H9 (cell line): ENCODE results near the gene FOXL1. TPM values are rescaled to one million over a fixed set of nuclear protein-coding genes. Genes with fewer than 3 reads are reported as not detected.

Source experiments
- DNase-seq: peaks from one replicate; pipeline ENCODE4 v3.0.0-alpha.2; 2017
- H2AFZ ChIP-seq: one replicate; pipeline ENCODE4 v1.6.1; 2013; ENCODE audit warnings: mild to moderate bottlenecking, low read length, control low read depth, moderate library complexity
- H2AK5ac ChIP-seq: 2 replicates; pipeline ENCODE4 v1.6.1; 2013; ENCODE audit warnings: low read length, control low read depth, mixed read lengths; ENCODE audit not compliant: insufficient read length
- H2BK120ac ChIP-seq: one replicate; pipeline ENCODE4 v1.6.1; 2013; ENCODE audit warnings: low read depth, mild to moderate bottlenecking, low read length, control low read depth, inconsistent platforms; ENCODE audit not compliant: poor library complexity, severe bottlenecking
- H2BK12ac ChIP-seq: 2 replicates; pipeline ENCODE4 v1.6.1; 2013; ENCODE audit warnings: low read length, control low read depth, mixed read lengths, low read depth; ENCODE audit not compliant: insufficient read length
- H2BK15ac ChIP-seq: 2 replicates; pipeline ENCODE4 v1.6.1; 2013; ENCODE audit warnings: low read depth, low read length, control low read depth
- H2BK20ac ChIP-seq: one replicate; pipeline ENCODE4 v1.6.1; 2013; ENCODE audit warnings: low read depth, mild to moderate bottlenecking, low read length, control low read depth, inconsistent platforms; ENCODE audit not compliant: poor library complexity, severe bottlenecking
- H2BK5ac ChIP-seq: 2 replicates; pipeline ENCODE4 v1.6.1; 2013; ENCODE audit warnings: low read length, control low read depth, mixed read lengths; ENCODE audit not compliant: insufficient read length
- H3K14ac ChIP-seq: 2 replicates; pipeline ENCODE4 v1.6.1; 2013; ENCODE audit warnings: low read length, control low read depth; ENCODE audit not compliant: insufficient read depth
- H3K18ac ChIP-seq: 2 replicates; pipeline ENCODE4 v1.6.1; 2013; ENCODE audit warnings: low read depth, mild to moderate bottlenecking, mixed read lengths, low read length, control low read depth; ENCODE audit not compliant: insufficient read length
- H3K23ac ChIP-seq: 2 replicates; pipeline ENCODE4 v1.6.1; 2013; ENCODE audit warnings: low read length, control low read depth, mixed read lengths, low read depth; ENCODE audit not compliant: insufficient read length
- H3K23me2 ChIP-seq: 2 replicates; pipeline ENCODE4 v1.6.1; 2013; ENCODE audit warnings: low read depth, mild to moderate bottlenecking, mixed read lengths, low read length, control low read depth; ENCODE audit not compliant: insufficient read length, poor library complexity, severe bottlenecking
- H3K27ac ChIP-seq: 2 replicates; pipeline ENCODE4 v1.5.1; 2013; ENCODE audit warnings: low read length, control low read depth, mixed read lengths, low read depth; ENCODE audit not compliant: insufficient read length
- H3K27me3 ChIP-seq: 2 replicates; pipeline ENCODE4 v1.6.1; 2013; ENCODE audit warnings: low read length, control low read depth, inconsistent platforms; ENCODE audit not compliant: insufficient read depth
- H3K4ac ChIP-seq: 2 replicates; pipeline ENCODE4 v1.6.1; 2013; ENCODE audit warnings: low read depth, mild to moderate bottlenecking, control low read depth, inconsistent platforms, low read length, moderate library complexity
- H3K4me1 ChIP-seq: 2 replicates; pipeline ENCODE4 v1.6.1; 2013; ENCODE audit warnings: low read length, control low read depth, inconsistent platforms; ENCODE audit not compliant: insufficient read depth
- H3K4me2 ChIP-seq: 2 replicates; pipeline ENCODE4 v1.6.1; 2013; ENCODE audit warnings: low read length, control low read depth, mixed read lengths; ENCODE audit not compliant: insufficient read length, insufficient read depth
- H3K56ac ChIP-seq: 2 replicates; pipeline ENCODE4 v1.6.1; 2013; ENCODE audit warnings: low read depth, mild to moderate bottlenecking, mixed read lengths, low read length, control low read depth; ENCODE audit not compliant: insufficient read length
- H3K79me1 ChIP-seq: 2 replicates; pipeline ENCODE4 v1.6.1; 2013; ENCODE audit warnings: low read depth, mild to moderate bottlenecking, moderate library complexity, low read length, control low read depth, inconsistent platforms; ENCODE audit not compliant: insufficient read depth, poor library complexity, severe bottlenecking
- H3K79me2 ChIP-seq: 2 replicates; pipeline ENCODE4 v1.6.1; 2013; ENCODE audit warnings: low read length, control low read depth, inconsistent platforms; ENCODE audit not compliant: insufficient read depth
- H3K9ac ChIP-seq: 2 replicates; pipeline ENCODE4 v1.6.1; 2013; ENCODE audit warnings: low read length, control low read depth, mixed read lengths; ENCODE audit not compliant: insufficient read length; ENCODE audit errors: extremely low read depth
- H3K9me3 ChIP-seq: one replicate; pipeline ENCODE4 v1.6.1; 2013; ENCODE audit warnings: low read depth, low read length, inconsistent platforms; ENCODE audit not compliant: control insufficient read depth
- H3T11ph ChIP-seq: one replicate; pipeline ENCODE4 v1.6.1; 2013; ENCODE audit warnings: mild to moderate bottlenecking, low read length, control low read depth, inconsistent platforms
- H4K20me1 ChIP-seq: one replicate; pipeline ENCODE4 v1.6.1; 2013; ENCODE audit not compliant: control insufficient read depth, insufficient read length, insufficient read depth
- H4K5ac ChIP-seq: 2 replicates; pipeline ENCODE4 v1.6.1; 2013; ENCODE audit warnings: low read depth, mild to moderate bottlenecking, mixed read lengths, low read length, control low read depth; ENCODE audit not compliant: insufficient read length
- H4K8ac ChIP-seq: replicated peaks from 2 replicates; pipeline ENCODE4 v1.6.1; 2013; ENCODE audit warnings: low read length, control low read depth, mixed read lengths, low read depth; ENCODE audit not compliant: insufficient read length
- H4K91ac ChIP-seq: 2 replicates; pipeline ENCODE4 v1.6.1; 2013; ENCODE audit warnings: low read depth, mild to moderate bottlenecking, moderate library complexity, mixed read lengths, low read length, control low read depth; ENCODE audit not compliant: insufficient read length
- H3K27ac Mint-ChIP-seq, 3 experiments: 2 replicates in 2 of 3; 3 replicates in 1 of 3; pipeline ENCODE4 v1.8.0; 2020 to 2021; ENCODE audit warnings: mixed read lengths in 3 of 3, mild to moderate bottlenecking in 1 of 3, moderate library complexity in 1 of 3
- H3K27me3 Mint-ChIP-seq: 2 replicates; pipeline ENCODE4 v1.8.0; 2021; ENCODE audit warnings: low read depth, mild to moderate bottlenecking, moderate library complexity, mixed read lengths
- H3K36me3 Mint-ChIP-seq, 3 experiments: 2 replicates in 2 of 3; 3 replicates in 1 of 3; pipeline ENCODE4 v1.8.0; 2020 to 2021; ENCODE audit warnings: low read depth in 3 of 3, mixed read lengths in 3 of 3; ENCODE audit not compliant: insufficient read depth in 1 of 3
- H3K4me1 Mint-ChIP-seq, 2 experiments: 2 replicates each; pipeline ENCODE4 v1.8.0; 2020; ENCODE audit warnings: mixed read lengths in 2 of 2
- H3K4me3 Mint-ChIP-seq, 2 experiments: 2 replicates in 1 of 2; 3 replicates in 1 of 2; pipeline ENCODE4 v1.8.0; 2020 to 2021; ENCODE audit warnings: mild to moderate bottlenecking in 2 of 2, mixed read lengths in 2 of 2, moderate library complexity in 1 of 2
- H3K9me3 Mint-ChIP-seq, 2 experiments: 2 replicates in 1 of 2; 3 replicates in 1 of 2; pipeline ENCODE4 v1.8.0; 2020; ENCODE audit warnings: mild to moderate bottlenecking in 2 of 2, mixed read lengths in 2 of 2, moderate library complexity in 1 of 2
- CTCF ChIP-seq: fragments of 200-600 bp; sonication (generic); conservative IDR thresholded peaks from 3 replicates; pipeline ENCODE4 v1.8.0; 2021; ENCODE audit warnings: antibody characterized with exemption, mild to moderate bottlenecking
- WGBS: extraction: QIAGEN DNeasy Blood & Tissue Kit; methylation state at CpG from one replicate; pipeline ENCODE4 v1.1.7; 2013; ENCODE audit warnings: missing lambda C conversion rate, low lambda C conversion rate, mixed read lengths; ENCODE audit not compliant: insufficient read length; ENCODE audit errors: extremely low coverage; 5-methylcytosine and 5-hydroxymethylcytosine counted together
- total RNA-seq: library from RNA; stranded (reverse); gene quantifications from 2 replicates; pipeline ENCODE4 v1.2.1, GENCODE V29; 2021

FOXL1 gene
- total RNA-seq, 1 experiment from 2014 or later, result 0.09 TPM

GRCh38 chr16:86571530-86571915, 6.8 kb upstream of the FOXL1 start:
- H3K14ac ChIP-seq, result no peak overlapping the region
- H4K5ac ChIP-seq, result no peak overlapping the region
- H2BK5ac ChIP-seq, result no peak overlapping the region
- no peak overlapping the region for H4K91ac ChIP-seq
- no peak overlapping the region for H4K8ac ChIP-seq
- no peaks in the 10 kb centered on the region for H3K79me1 ChIP-seq
- H3K4me2 ChIP-seq, result peak overlapping the region; percentile 8
- Mint-ChIP-seq H3K36me3 (no peaks in the 10 kb centered on the region; a peak in 2 of 7 replicates), H3K27me3 (peaks cover 92% of the 10 kb centered on the region), H3K27ac (no peak overlapping the region), H3K9me3 (peaks cover 2 to 3% of the 10 kb centered on the region in 2 experiments; a peak in 3 of 5 replicates), H3K4me1 (peaks cover 30 to 41% of the 10 kb centered on the region in 2 experiments), H3K4me3 (peak overlapping the region in 1 of 2 experiments; percentile 19; a peak in 1 of 5 replicates)
- no peak overlapping the region for H2BK20ac ChIP-seq
- H3T11ph ChIP-seq, result no peak overlapping the region
- no CpG with 5 or more reads among the region's 10 CpGs for WGBS
- H3K23ac ChIP-seq, result no peak overlapping the region
- TF ChIP-seq CTCF, result no peak
- peaks cover 8% of the 10 kb centered on the region; the same call in 1 of the 2 replicates for H3K4me1 ChIP-seq
- H3K9ac ChIP-seq, result no peak overlapping the region
- H2AK5ac ChIP-seq, result no peak overlapping the region
- H4K20me1 ChIP-seq, result no peaks in the 10 kb centered on the region
- no peak overlapping the region for H3K18ac ChIP-seq
- no peak overlapping the region for H3K4ac ChIP-seq
- H2AFZ ChIP-seq, result no peak overlapping the region
- no peak overlapping the region for H2BK15ac ChIP-seq
- no peak overlapping the region for H2BK12ac ChIP-seq
- no peak overlapping the region for H2BK120ac ChIP-seq
- H3K9me3 ChIP-seq, result no peaks in the 10 kb centered on the region
- no peak overlapping the region for H3K56ac ChIP-seq
- H3K79me2 ChIP-seq, result no peaks in the 10 kb centered on the region
- DNase-seq, result no peak
- no peak overlapping the region for H3K27ac ChIP-seq
- H3K27me3 ChIP-seq, result peaks cover 82% of the 10 kb centered on the region
- H3K23me2 ChIP-seq, result peaks cover 8% of the 10 kb centered on the region
